Epithelial cell of esophagus (primary cell): Measurements from ENCODE around the gene RORC.

Source experiments
- DNase-seq: peaks from one replicate; pipeline ENCODE4 v3.0.0; 2010; ENCODE audit warnings: low read depth
- H3K4me3 ChIP-seq: 2 replicates; pipeline ENCODE4 v1.5.1; 2011; ENCODE audit warnings: mild to moderate bottlenecking, low read length, control low read depth
- CTCF ChIP-seq: IDR thresholded peaks from 2 replicates; pipeline ENCODE4 v1.5.1; 2011; ENCODE audit warnings: low read depth, mild to moderate bottlenecking, low read length, control low read depth, inconsistent platforms; ENCODE audit not compliant: insufficient read depth; ENCODE audit errors: missing control alignments

RORC gene

DNA sequence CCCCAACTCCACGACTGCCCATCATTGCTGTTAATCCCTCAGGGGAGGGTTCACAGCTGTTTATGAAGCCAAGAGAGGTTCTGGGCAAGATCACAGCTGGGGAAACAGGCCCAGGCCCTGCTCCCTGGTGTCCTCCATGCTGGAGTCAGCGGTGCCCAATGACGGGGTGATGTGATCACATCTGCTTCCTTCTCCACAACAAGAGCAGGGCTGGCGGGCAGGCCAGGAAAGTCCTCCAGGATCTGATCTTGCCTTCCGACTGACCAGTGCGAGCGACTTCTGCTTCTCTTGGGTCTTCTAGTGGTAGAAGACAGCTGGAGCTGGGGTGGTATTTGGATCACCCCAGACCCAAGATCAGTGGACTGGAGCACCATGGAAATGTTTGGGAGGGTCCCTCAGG, 25.4 kb downstream of the RORC start:
- no peak for TF ChIP-seq CTCF
- H3K4me3 ChIP-seq, result no peak overlapping the region
- DNase-seq, result no peak

- no peak within 1 kb of the TSS for H3K4me3 ChIP-seq
- TF ChIP-seq CTCF, result no peak
Measured at GRCh38 chr1:151805066-151805820, 26.4 kb downstream of the RORC start, which contains the start of gene LINGO4. Gene LINGO4, minus strand, starts transcription at chr1:151805419. Its CDS starts 2,715 bp downstream, at chr1:151802704.

DNA sequence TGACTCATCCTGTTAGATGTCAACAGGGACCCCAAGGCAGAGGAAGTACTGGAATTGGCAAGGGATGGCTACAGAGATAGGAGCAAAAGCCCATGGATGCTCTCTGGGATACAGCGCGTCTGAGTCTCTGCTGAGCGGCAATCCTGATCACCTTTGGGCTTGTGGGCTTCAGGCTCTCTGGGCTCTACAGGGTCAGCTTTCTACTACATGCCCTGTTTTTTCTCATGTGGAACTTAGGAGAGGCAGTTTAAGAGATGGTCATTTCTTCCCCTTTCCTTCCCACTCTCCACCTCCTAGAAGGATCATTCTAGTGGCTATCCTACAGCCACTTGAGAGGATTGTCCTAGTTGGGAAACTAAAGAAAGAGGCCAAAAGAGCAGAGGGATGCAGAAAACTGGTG, 27.7 kb downstream of the RORC start:
- H3K4me3 ChIP-seq, result no peak overlapping the region
- TF ChIP-seq CTCF, result no peak
- no peak for DNase-seq

More at GRCh38 chr1:151805066-151805820, 26.4 kb downstream of the RORC start, which contains the start of gene LINGO4:
- no peak for DNase-seq

DNA sequence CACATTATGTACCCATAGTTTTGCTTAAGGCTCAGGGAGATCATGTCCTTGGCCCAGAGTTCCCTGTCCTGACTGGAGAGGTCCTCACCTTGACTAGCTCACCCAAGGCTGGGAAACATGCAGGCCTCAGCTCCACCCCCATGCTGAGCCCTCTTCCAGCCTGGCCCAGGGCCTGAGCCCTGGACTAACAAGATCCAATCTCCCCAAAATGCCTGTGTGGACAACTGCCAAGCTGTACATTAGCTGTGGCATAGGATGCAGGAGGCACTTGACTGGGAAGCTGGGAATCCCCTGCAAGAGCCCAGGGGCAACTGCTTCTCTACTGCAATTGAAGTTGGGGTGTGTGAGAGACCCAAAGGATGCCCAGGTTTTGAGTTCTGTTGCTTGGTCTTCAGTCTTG, 28.4 kb downstream of the RORC start:
- no peak for TF ChIP-seq CTCF
- DNase-seq, result no peak
- no peak overlapping the region for H3K4me3 ChIP-seq

DNA sequence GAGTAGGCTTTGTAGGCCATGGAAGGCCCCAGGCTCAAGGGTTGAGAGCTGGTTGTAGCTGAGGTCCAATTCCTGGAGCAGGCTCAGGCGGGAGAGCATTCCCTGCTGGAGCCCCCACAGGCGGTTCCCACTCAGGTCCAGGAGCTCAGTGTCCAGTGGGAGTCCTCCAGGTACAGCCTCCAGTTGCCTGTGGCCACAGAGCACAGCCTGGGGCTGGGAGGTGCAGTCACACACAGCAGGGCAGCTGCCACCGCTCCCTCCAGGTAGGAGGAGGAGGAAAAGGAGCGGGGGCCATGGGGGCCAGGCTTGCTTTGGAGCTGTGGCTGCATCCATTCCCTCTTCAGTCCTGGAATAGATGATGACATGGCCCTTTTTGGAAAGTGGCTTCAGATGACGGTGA, 29.2 kb downstream of the RORC start:
- H3K4me3 ChIP-seq, result no peak overlapping the region
- no peak for DNase-seq
- no peak for TF ChIP-seq CTCF

DNA sequence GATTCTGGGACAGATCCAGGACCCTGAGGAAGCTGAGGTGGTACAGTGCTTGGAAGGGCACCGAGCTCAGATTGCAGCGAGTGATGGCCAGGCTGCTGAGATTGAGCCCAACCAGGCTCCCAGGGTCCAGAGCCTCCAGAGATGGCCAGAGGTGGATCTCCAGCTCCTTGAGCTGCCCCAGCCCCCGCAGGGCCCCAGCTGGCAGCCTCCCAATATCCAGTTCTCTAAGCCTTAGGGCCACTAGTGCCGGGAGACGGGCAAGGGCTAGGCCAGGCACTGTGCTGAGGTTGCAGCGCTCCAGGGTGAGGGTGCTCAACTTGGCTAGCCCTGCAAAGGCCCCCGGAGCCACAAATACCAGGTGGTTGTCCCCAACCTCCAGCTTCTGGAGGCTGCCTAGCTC, 29.8 kb downstream of the RORC start:
- DNase-seq, result no peak
- no peak overlapping the region for H3K4me3 ChIP-seq
- no peak for TF ChIP-seq CTCF

GRCh38 chr1:151801310-151801820, 30.2 kb downstream of the RORC start:
- no peak overlapping the region for H3K4me3 ChIP-seq
- TF ChIP-seq CTCF, result no peak
- DNase-seq, result no peak
